H9 (cell line): ENCODE measurements around the gene ETV5. TPM values are rescaled to one million over a fixed set of nuclear protein-coding genes. Genes with fewer than 3 reads are reported as not detected.

Experiments
- DNase-seq: peaks from one replicate; pipeline ENCODE4 v3.0.0-alpha.2; 2017
- H2AFZ ChIP-seq: one replicate; pipeline ENCODE4 v1.6.1; 2013; ENCODE audit warnings: mild to moderate bottlenecking, low read length, control low read depth, moderate library complexity
- H2AK5ac ChIP-seq: 2 replicates; pipeline ENCODE4 v1.6.1; 2013; ENCODE audit warnings: low read length, control low read depth, mixed read lengths; ENCODE audit not compliant: insufficient read length
- H2BK120ac ChIP-seq: one replicate; pipeline ENCODE4 v1.6.1; 2013; ENCODE audit warnings: low read depth, mild to moderate bottlenecking, low read length, control low read depth, inconsistent platforms; ENCODE audit not compliant: poor library complexity, severe bottlenecking
- H2BK12ac ChIP-seq: 2 replicates; pipeline ENCODE4 v1.6.1; 2013; ENCODE audit warnings: low read length, control low read depth, mixed read lengths, low read depth; ENCODE audit not compliant: insufficient read length
- H2BK15ac ChIP-seq: 2 replicates; pipeline ENCODE4 v1.6.1; 2013; ENCODE audit warnings: low read depth, low read length, control low read depth
- H2BK20ac ChIP-seq: one replicate; pipeline ENCODE4 v1.6.1; 2013; ENCODE audit warnings: low read depth, mild to moderate bottlenecking, low read length, control low read depth, inconsistent platforms; ENCODE audit not compliant: poor library complexity, severe bottlenecking
- H2BK5ac ChIP-seq: 2 replicates; pipeline ENCODE4 v1.6.1; 2013; ENCODE audit warnings: low read length, control low read depth, mixed read lengths; ENCODE audit not compliant: insufficient read length
- H3K14ac ChIP-seq: 2 replicates; pipeline ENCODE4 v1.6.1; 2013; ENCODE audit warnings: low read length, control low read depth; ENCODE audit not compliant: insufficient read depth
- H3K18ac ChIP-seq: 2 replicates; pipeline ENCODE4 v1.6.1; 2013; ENCODE audit warnings: low read depth, mild to moderate bottlenecking, mixed read lengths, low read length, control low read depth; ENCODE audit not compliant: insufficient read length
- H3K23ac ChIP-seq: 2 replicates; pipeline ENCODE4 v1.6.1; 2013; ENCODE audit warnings: low read length, control low read depth, mixed read lengths, low read depth; ENCODE audit not compliant: insufficient read length
- H3K23me2 ChIP-seq: 2 replicates; pipeline ENCODE4 v1.6.1; 2013; ENCODE audit warnings: low read depth, mild to moderate bottlenecking, mixed read lengths, low read length, control low read depth; ENCODE audit not compliant: insufficient read length, poor library complexity, severe bottlenecking
- H3K27ac ChIP-seq: 2 replicates; pipeline ENCODE4 v1.5.1; 2013; ENCODE audit warnings: low read length, control low read depth, mixed read lengths, low read depth; ENCODE audit not compliant: insufficient read length
- H3K27me3 ChIP-seq: 2 replicates; pipeline ENCODE4 v1.6.1; 2013; ENCODE audit warnings: low read length, control low read depth, inconsistent platforms; ENCODE audit not compliant: insufficient read depth
- H3K4ac ChIP-seq: 2 replicates; pipeline ENCODE4 v1.6.1; 2013; ENCODE audit warnings: low read depth, mild to moderate bottlenecking, control low read depth, inconsistent platforms, low read length, moderate library complexity
- H3K4me1 ChIP-seq: 2 replicates; pipeline ENCODE4 v1.6.1; 2013; ENCODE audit warnings: low read length, control low read depth, inconsistent platforms; ENCODE audit not compliant: insufficient read depth
- H3K4me2 ChIP-seq: 2 replicates; pipeline ENCODE4 v1.6.1; 2013; ENCODE audit warnings: low read length, control low read depth, mixed read lengths; ENCODE audit not compliant: insufficient read length, insufficient read depth
- H3K56ac ChIP-seq: 2 replicates; pipeline ENCODE4 v1.6.1; 2013; ENCODE audit warnings: low read depth, mild to moderate bottlenecking, mixed read lengths, low read length, control low read depth; ENCODE audit not compliant: insufficient read length
- H3K79me1 ChIP-seq: 2 replicates; pipeline ENCODE4 v1.6.1; 2013; ENCODE audit warnings: low read depth, mild to moderate bottlenecking, moderate library complexity, low read length, control low read depth, inconsistent platforms; ENCODE audit not compliant: insufficient read depth, poor library complexity, severe bottlenecking
- H3K79me2 ChIP-seq: 2 replicates; pipeline ENCODE4 v1.6.1; 2013; ENCODE audit warnings: low read length, control low read depth, inconsistent platforms; ENCODE audit not compliant: insufficient read depth
- H3K9ac ChIP-seq: 2 replicates; pipeline ENCODE4 v1.6.1; 2013; ENCODE audit warnings: low read length, control low read depth, mixed read lengths; ENCODE audit not compliant: insufficient read length; ENCODE audit errors: extremely low read depth
- H3K9me3 ChIP-seq: one replicate; pipeline ENCODE4 v1.6.1; 2013; ENCODE audit warnings: low read depth, low read length, inconsistent platforms; ENCODE audit not compliant: control insufficient read depth
- H3T11ph ChIP-seq: one replicate; pipeline ENCODE4 v1.6.1; 2013; ENCODE audit warnings: mild to moderate bottlenecking, low read length, control low read depth, inconsistent platforms
- H4K20me1 ChIP-seq: one replicate; pipeline ENCODE4 v1.6.1; 2013; ENCODE audit not compliant: control insufficient read depth, insufficient read length, insufficient read depth
- H4K5ac ChIP-seq: 2 replicates; pipeline ENCODE4 v1.6.1; 2013; ENCODE audit warnings: low read depth, mild to moderate bottlenecking, mixed read lengths, low read length, control low read depth; ENCODE audit not compliant: insufficient read length
- H4K8ac ChIP-seq: replicated peaks from 2 replicates; pipeline ENCODE4 v1.6.1; 2013; ENCODE audit warnings: low read length, control low read depth, mixed read lengths, low read depth; ENCODE audit not compliant: insufficient read length
- H4K91ac ChIP-seq: 2 replicates; pipeline ENCODE4 v1.6.1; 2013; ENCODE audit warnings: low read depth, mild to moderate bottlenecking, moderate library complexity, mixed read lengths, low read length, control low read depth; ENCODE audit not compliant: insufficient read length
- H3K27ac Mint-ChIP-seq, 3 experiments: 2 replicates in 2 of 3; 3 replicates in 1 of 3; pipeline ENCODE4 v1.8.0; 2020 to 2021; ENCODE audit warnings: mixed read lengths in 3 of 3, mild to moderate bottlenecking in 1 of 3, moderate library complexity in 1 of 3
- H3K27me3 Mint-ChIP-seq: 2 replicates; pipeline ENCODE4 v1.8.0; 2021; ENCODE audit warnings: low read depth, mild to moderate bottlenecking, moderate library complexity, mixed read lengths
- H3K36me3 Mint-ChIP-seq, 3 experiments: 2 replicates in 2 of 3; 3 replicates in 1 of 3; pipeline ENCODE4 v1.8.0; 2020 to 2021; ENCODE audit warnings: low read depth in 3 of 3, mixed read lengths in 3 of 3; ENCODE audit not compliant: insufficient read depth in 1 of 3
- H3K4me1 Mint-ChIP-seq, 2 experiments: 2 replicates each; pipeline ENCODE4 v1.8.0; 2020; ENCODE audit warnings: mixed read lengths in 2 of 2
- H3K4me3 Mint-ChIP-seq, 2 experiments: 2 replicates in 1 of 2; 3 replicates in 1 of 2; pipeline ENCODE4 v1.8.0; 2020 to 2021; ENCODE audit warnings: mild to moderate bottlenecking in 2 of 2, mixed read lengths in 2 of 2, moderate library complexity in 1 of 2
- H3K9me3 Mint-ChIP-seq, 2 experiments: 2 replicates in 1 of 2; 3 replicates in 1 of 2; pipeline ENCODE4 v1.8.0; 2020; ENCODE audit warnings: mild to moderate bottlenecking in 2 of 2, mixed read lengths in 2 of 2, moderate library complexity in 1 of 2
- CTCF ChIP-seq: fragments of 200-600 bp; sonication (generic); conservative IDR thresholded peaks from 3 replicates; pipeline ENCODE4 v1.8.0; 2021; ENCODE audit warnings: antibody characterized with exemption, mild to moderate bottlenecking
- WGBS: extraction: QIAGEN DNeasy Blood & Tissue Kit; methylation state at CpG from one replicate; pipeline ENCODE4 v1.1.7; 2013; ENCODE audit warnings: missing lambda C conversion rate, low lambda C conversion rate, mixed read lengths; ENCODE audit not compliant: insufficient read length; ENCODE audit errors: extremely low coverage; 5-methylcytosine and 5-hydroxymethylcytosine counted together
- total RNA-seq: library from RNA; stranded (reverse); gene quantifications from 2 replicates; pipeline ENCODE4 v1.2.1, GENCODE V29; 2021

The ETV5 gene
- total RNA-seq, 1 experiment from 2014 or later: 7.7 TPM

GRCh38 chr3:186003610-186004009 lies 105.3 kb downstream of the ETV5 start:
- no peak overlapping the region for H4K5ac ChIP-seq
- no peaks in the 10 kb centered on the region for H3K23me2 ChIP-seq
- Mint-ChIP-seq H3K27me3 (peaks cover 7% of the 10 kb centered on the region), H3K36me3 (no peaks in the 10 kb centered on the region), H3K27ac (no peak overlapping the region; a peak in 1 of 7 replicates), H3K4me3 (no peak overlapping the region), H3K4me1 (no peaks in the 10 kb centered on the region), H3K9me3 (peaks cover 0 to 3% of the 10 kb centered on the region in 2 experiments; a peak in 1 of 5 replicates)
- H3K79me1 ChIP-seq: no peaks in the 10 kb centered on the region
- H3K4me1 ChIP-seq: no peaks in the 10 kb centered on the region
- H3K4me2 ChIP-seq: no peak overlapping the region
- no peak overlapping the region for H3K4ac ChIP-seq
- WGBS: no CpG with 5 or more reads among the region's 5 CpGs
- no peak overlapping the region for H3K18ac ChIP-seq
- no peak overlapping the region for H3K56ac ChIP-seq
- no peak for TF ChIP-seq CTCF
- no peaks in the 10 kb centered on the region for H4K20me1 ChIP-seq
- no peaks in the 10 kb centered on the region for H3K9me3 ChIP-seq
- no peak overlapping the region for H2BK15ac ChIP-seq
- no peak overlapping the region for H3K27ac ChIP-seq
- no peak for DNase-seq
- H2AFZ ChIP-seq: no peak overlapping the region
- no peak overlapping the region for H2BK12ac ChIP-seq
- no peak overlapping the region for H2AK5ac ChIP-seq
- no peak overlapping the region for H4K91ac ChIP-seq
- no peak overlapping the region for H2BK5ac ChIP-seq
- H3K23ac ChIP-seq: no peak overlapping the region
- no peaks in the 10 kb centered on the region for H3K79me2 ChIP-seq
- no peak overlapping the region for H3K14ac ChIP-seq
- H3T11ph ChIP-seq: no peak overlapping the region
- no peaks in the 10 kb centered on the region for H3K27me3 ChIP-seq
- no peak overlapping the region for H2BK20ac ChIP-seq
- H3K9ac ChIP-seq: no peak overlapping the region
- H4K8ac ChIP-seq: no peak overlapping the region
- H2BK120ac ChIP-seq: no peak overlapping the region
